Neutrophil (primary cell): Measurements from ENCODE around the gene PDE1C.

Source experiments
- H3K27ac ChIP-seq: fragments of 200-600 bp; sonication (generic); 2 replicates; pipeline ENCODE4 v1.5.1; 2016; ENCODE audit warnings: mild to moderate bottlenecking, moderate library complexity
- H3K27me3 ChIP-seq: fragments of 200-600 bp; sonication (generic); 2 replicates; pipeline ENCODE4 v1.6.0; 2016; ENCODE audit warnings: mild to moderate bottlenecking
- H3K36me3 ChIP-seq: fragments of 200-600 bp; sonication (generic); 2 replicates; pipeline ENCODE4 v1.5.1; 2017
- H3K4me1 ChIP-seq, 2 experiments: fragments of 200-600 bp in 1 of 2; sonication (generic) in 1 of 2; 1 replicate in 1 of 2; 2 replicates in 1 of 2; pipeline versions ENCODE4 v1.5.1 to v1.6.1; 2013 to 2016; ENCODE audit warnings: low read depth in 1 of 2, low read length in 1 of 2, mild to moderate bottlenecking in 1 of 2, moderate library complexity in 1 of 2; ENCODE audit not compliant: control insufficient read depth in 1 of 2, insufficient read depth in 1 of 2
- H3K4me3 ChIP-seq, 2 experiments: fragments of 200-600 bp in 1 of 2; sonication (generic) in 1 of 2; 1 replicate in 1 of 2; 2 replicates in 1 of 2; pipeline ENCODE4 v1.5.1; 2013 to 2016; ENCODE audit warnings: low read depth in 1 of 2, low read length in 1 of 2, mild to moderate bottlenecking in 1 of 2, moderate library complexity in 1 of 2
- H3K9me3 ChIP-seq: fragments of 200-600 bp; sonication (generic); 2 replicates; pipeline ENCODE4 v1.5.1; 2016
- TF ChIP-seq, protein P1 (sequence below): fragments of 200-600 bp; sonication (generic); IDR thresholded peaks from 2 replicates; pipeline ENCODE4 v1.5.1; 2016; ENCODE audit warnings: antibody characterized with exemption

The PDE1C gene

DNA sequence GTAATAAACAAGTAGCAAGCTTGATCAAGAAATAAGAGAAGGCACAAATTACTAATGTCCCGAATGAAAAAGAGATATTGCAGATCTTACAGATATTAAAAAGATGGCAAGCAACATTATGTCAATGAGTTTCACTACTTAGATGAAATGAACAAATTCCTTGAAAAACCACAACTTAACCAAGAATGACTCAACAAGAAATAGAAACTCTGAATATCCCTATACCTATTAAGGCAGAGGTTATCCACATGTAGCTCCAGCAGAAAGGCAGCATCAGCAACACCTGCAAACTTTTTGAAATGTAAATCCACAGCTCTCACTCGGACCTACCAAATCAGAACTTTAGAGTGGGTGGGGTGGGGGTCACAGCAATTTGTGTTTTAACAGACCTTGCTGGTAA, 33.6 kb downstream of the PDE1C start:
- H3K9me3 ChIP-seq = no peaks in the 10 kb centered on the region

DNA sequence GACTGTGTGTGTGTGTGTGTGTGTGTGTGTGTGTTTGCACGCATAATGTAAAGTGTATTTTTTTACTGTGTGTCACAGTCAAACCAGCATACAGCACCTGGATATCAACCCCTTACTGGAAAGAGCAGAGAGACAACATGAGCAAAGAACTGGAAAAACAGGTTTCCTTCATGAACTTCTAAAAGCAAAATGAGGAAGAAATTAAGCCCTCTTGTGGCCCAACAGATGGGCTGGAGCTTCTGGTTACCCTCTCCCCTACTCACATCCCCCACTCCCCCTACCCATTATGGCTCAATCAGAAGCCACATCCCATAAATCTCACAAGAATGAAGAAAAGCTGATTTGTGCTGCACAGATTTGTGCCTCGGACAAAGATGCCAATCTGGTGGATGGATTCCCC, 36.2 kb downstream of the PDE1C start:
- H3K36me3 ChIP-seq = no peaks in the 10 kb centered on the region
- H3K4me1 ChIP-seq = no peaks in the 10 kb centered on the region
- no peaks in the 10 kb centered on the region for H3K27me3 ChIP-seq
- H3K9me3 ChIP-seq = no peaks in the 10 kb centered on the region
- H3K27ac ChIP-seq = no peak overlapping the region
- TF ChIP-seq, protein P1, sequence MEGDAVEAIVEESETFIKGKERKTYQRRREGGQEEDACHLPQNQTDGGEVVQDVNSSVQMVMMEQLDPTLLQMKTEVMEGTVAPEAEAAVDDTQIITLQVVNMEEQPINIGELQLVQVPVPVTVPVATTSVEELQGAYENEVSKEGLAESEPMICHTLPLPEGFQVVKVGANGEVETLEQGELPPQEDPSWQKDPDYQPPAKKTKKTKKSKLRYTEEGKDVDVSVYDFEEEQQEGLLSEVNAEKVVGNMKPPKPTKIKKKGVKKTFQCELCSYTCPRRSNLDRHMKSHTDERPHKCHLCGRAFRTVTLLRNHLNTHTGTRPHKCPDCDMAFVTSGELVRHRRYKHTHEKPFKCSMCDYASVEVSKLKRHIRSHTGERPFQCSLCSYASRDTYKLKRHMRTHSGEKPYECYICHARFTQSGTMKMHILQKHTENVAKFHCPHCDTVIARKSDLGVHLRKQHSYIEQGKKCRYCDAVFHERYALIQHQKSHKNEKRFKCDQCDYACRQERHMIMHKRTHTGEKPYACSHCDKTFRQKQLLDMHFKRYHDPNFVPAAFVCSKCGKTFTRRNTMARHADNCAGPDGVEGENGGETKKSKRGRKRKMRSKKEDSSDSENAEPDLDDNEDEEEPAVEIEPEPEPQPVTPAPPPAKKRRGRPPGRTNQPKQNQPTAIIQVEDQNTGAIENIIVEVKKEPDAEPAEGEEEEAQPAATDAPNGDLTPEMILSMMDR = no peak
- H3K4me3 ChIP-seq = no peak overlapping the region

More for the DNA sequence above, 33.6 kb downstream of the PDE1C start:
- no peaks in the 10 kb centered on the region for H3K36me3 ChIP-seq
- H3K4me3 ChIP-seq = no peak overlapping the region
- no peak overlapping the region for H3K27ac ChIP-seq
- no peaks in the 10 kb centered on the region for H3K4me1 ChIP-seq
- TF ChIP-seq, protein P1 = no peak
- H3K27me3 ChIP-seq = no peaks in the 10 kb centered on the region

GRCh38 chr7:32033006-32033405, 37.2 kb downstream of the PDE1C start:
- H3K27ac ChIP-seq = no peak overlapping the region
- H3K9me3 ChIP-seq = no peaks in the 10 kb centered on the region
- no peaks in the 10 kb centered on the region for H3K4me1 ChIP-seq
- no peak overlapping the region for H3K4me3 ChIP-seq
- no peaks in the 10 kb centered on the region for H3K27me3 ChIP-seq
- TF ChIP-seq, protein P1 = no peak
- H3K36me3 ChIP-seq = no peaks in the 10 kb centered on the region

DNA sequence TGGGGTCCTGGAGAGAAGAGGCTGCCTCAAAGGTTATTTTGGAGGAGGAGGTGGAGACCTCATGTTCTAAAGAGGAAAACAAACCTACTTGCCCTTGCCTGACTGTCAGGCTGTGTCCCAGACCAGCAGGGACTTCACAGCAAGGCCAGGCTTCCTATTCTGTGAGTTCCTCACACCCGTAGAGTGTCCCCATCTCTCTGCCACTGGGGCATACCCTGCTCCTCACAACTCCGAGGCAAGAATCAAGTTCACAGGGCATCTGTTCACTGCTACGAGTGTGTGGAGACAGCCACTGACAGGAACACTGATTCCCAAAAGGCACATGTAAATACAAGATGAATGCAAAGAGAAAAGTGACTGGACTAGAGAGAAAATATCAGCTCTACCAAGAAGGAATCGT, 38.0 kb downstream of the PDE1C start:
- Histone ChIP-seq H3K4me3 (no peak overlapping the region), H3K27ac (no peak overlapping the region), H3K36me3 (no peaks in the 10 kb centered on the region), H3K27me3 (no peaks in the 10 kb centered on the region), H3K4me1 (no peaks in the 10 kb centered on the region), H3K9me3 (no peaks in the 10 kb centered on the region)
- TF ChIP-seq, protein P1 = no peak

DNA sequence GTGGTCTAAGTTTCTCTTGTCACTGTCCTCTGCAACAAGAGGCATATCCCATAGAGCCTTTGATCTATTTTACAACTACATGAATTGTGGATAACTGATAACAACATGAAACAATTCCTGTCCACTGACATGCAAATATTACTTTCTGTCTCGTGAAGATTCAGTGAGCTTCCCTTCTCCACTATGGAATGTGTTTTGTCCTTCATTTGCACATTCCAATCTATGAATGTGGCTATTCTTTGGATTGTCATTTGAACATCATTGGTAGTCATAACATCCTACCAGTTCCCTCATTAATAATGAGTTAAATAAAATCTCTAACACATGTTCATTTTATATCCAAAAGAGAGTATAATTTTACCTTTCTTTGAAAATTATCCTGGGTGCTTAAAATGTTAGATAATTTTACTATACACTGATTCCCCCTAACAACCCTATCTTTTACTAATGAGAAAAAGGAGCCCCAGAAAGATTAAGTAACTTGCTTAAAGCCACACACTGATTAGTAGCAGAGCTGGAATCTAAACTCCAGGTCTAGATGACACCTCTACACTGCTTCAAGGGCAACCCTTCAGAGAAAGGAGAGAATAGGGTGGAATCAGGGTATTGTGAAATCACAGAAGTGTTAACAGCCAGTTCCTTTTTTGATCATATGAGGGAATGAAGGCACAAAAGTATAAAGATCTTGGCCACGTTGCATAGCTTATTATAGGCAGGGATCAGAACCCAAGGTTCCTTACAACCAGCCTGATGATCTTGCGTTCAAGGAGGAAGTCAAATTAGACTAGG, 39.1 kb downstream of the PDE1C start:
- H3K27ac ChIP-seq = no peak overlapping the region
- H3K27me3 ChIP-seq = no peaks in the 10 kb centered on the region
- no peak overlapping the region for H3K4me3 ChIP-seq
- TF ChIP-seq, protein P1 = no peak
- H3K36me3 ChIP-seq = no peaks in the 10 kb centered on the region
- H3K9me3 ChIP-seq = no peaks in the 10 kb centered on the region
- H3K4me1 ChIP-seq = no peaks in the 10 kb centered on the region
